HepG2 (cell line): ENCODE measurements around the gene TEK. TPM values are rescaled to one million over a fixed set of nuclear protein-coding genes. Genes with fewer than 3 reads are reported as not detected.

Experiments used
- ATAC-seq: fragments of 200-7000 bp; cut with Tn5 transposase; 3 replicates; pipeline ENCODE4 v1.9.1; 2020; ENCODE audit warnings: mild to moderate bottlenecking, moderate library complexity
- BruUV-seq: library from RNA; stranded (reverse); fragments of 400-500 nt; replicated peaks from 2 replicates; lab custom pipeline; 2021; lab: Mats Ljungman, UMichigan
- CTCF ChIA-PET: fragments of 300-600 bp; formaldehyde crosslinking; extraction: SDS; loops from one replicate; lab custom pipeline; 2021; ENCODE audit warnings: low total read pairs, inconsistent platforms, low intra/inter-chr PET ratio; lab: Yijun Ruan, JAX
- POLR2A ChIA-PET: fragments of 350-600 bp; sonication (Branson Sonifier 250); formaldehyde crosslinking; loops from one replicate; lab custom pipeline; 2020; ENCODE audit warnings: antibody characterized with exemption, inconsistent platforms; lab: Yijun Ruan, JAX
- DNase-seq: peaks from one replicate; pipeline ENCODE4 v3.0.0-alpha.2; 2015; ENCODE audit warnings: low spot score
- FAIRE-seq: peaks from 3 replicates; lab custom pipeline; 2011; peaks lifted over from hg19 to GRCh38; lab: Jason Lieb, UNC
- H2AFZ ChIP-seq: one replicate; pipeline ENCODE4 v1.6.1; 2011; ENCODE audit warnings: low read length, inconsistent platforms
- H3K27ac ChIP-seq: fragments of 300-600 bp; 3 replicates; pipeline ENCODE4 v1.8.0; 2011; ENCODE audit warnings: mixed run types, mild to moderate bottlenecking, mixed read lengths, low read length, inconsistent platforms; ENCODE audit not compliant: insufficient read depth; ENCODE audit errors: extremely low read length
- H3K27me3 ChIP-seq, 2 experiments: fragments of 200-600 bp in 1 of 2; 2 replicates in 1 of 2; 3 replicates in 1 of 2; pipeline versions ENCODE4 v1.6.0 to v1.8.0; 2011; ENCODE audit warnings: low read length in 2 of 2, mild to moderate bottlenecking in 2 of 2, moderate library complexity in 2 of 2, inconsistent platforms in 1 of 2; ENCODE audit not compliant: insufficient read depth in 2 of 2, control insufficient read depth in 1 of 2
- H3K36me3 ChIP-seq, 2 experiments: fragments of 200-600 bp in 1 of 2; replicated peaks in 1 of 2; 2 replicates in 1 of 2; 3 replicates in 1 of 2; pipeline versions ENCODE4 v1.5.1 to v1.8.0; 2011; ENCODE audit warnings: low read length in 2 of 2, inconsistent platforms in 1 of 2; ENCODE audit not compliant: insufficient read depth in 2 of 2, control insufficient read depth in 1 of 2
- H3K4me1 ChIP-seq: 2 replicates; pipeline ENCODE4 v1.5.1; 2012; ENCODE audit warnings: low read length, inconsistent platforms; ENCODE audit not compliant: insufficient read depth
- H3K4me2 ChIP-seq: 2 replicates; pipeline ENCODE4 v1.6.0; 2011; ENCODE audit warnings: low read depth, low read length, inconsistent platforms
- H3K4me3 ChIP-seq, 3 experiments: fragments of 200-600 bp in 1 of 3; sonication (generic), shearing (Covaris generic) in 1 of 3; replicated peaks in 1 of 3; 2 replicates each; pipeline ENCODE4 v1.5.1; 2011 to 2016; ENCODE audit warnings: low read length in 3 of 3, inconsistent platforms in 2 of 3, low read depth in 2 of 3, mild to moderate bottlenecking in 2 of 3, control low read depth in 1 of 3, mixed read lengths in 1 of 3; ENCODE audit not compliant: insufficient read depth in 1 of 3
- H3K79me2 ChIP-seq: one replicate; pipeline ENCODE4 v1.6.1; 2011; ENCODE audit warnings: low read length, inconsistent platforms; ENCODE audit not compliant: insufficient read depth
- H3K9ac ChIP-seq: 2 replicates; pipeline ENCODE4 v1.6.0; 2011; ENCODE audit warnings: mild to moderate bottlenecking, low read depth, low read length, inconsistent platforms; ENCODE audit not compliant: insufficient read depth
- H3K9me3 ChIP-seq: 2 replicates; pipeline ENCODE4 v1.5.1; 2012; ENCODE audit warnings: mild to moderate bottlenecking, low read length
- H4K20me1 ChIP-seq: 2 replicates; pipeline ENCODE4 v1.6.0; 2011; ENCODE audit warnings: inconsistent platforms, mild to moderate bottlenecking, low read length, moderate library complexity; ENCODE audit not compliant: insufficient read depth
- ASH2L ChIP-seq: fragments of 300-600, 200-600 bp; sonication (generic); IDR thresholded peaks from 2 replicates; pipeline ENCODE4 v1.7.0; 2017; ENCODE audit warnings: low read depth, mild to moderate bottlenecking, moderate library complexity, mixed read lengths, low read length; ENCODE audit not compliant: insufficient read length
- CBX1 ChIP-seq: IDR thresholded peaks from one replicate; pipeline ENCODE4 v1.6.1; 2016; ENCODE audit warnings: antibody characterized with exemption, low read depth
- CCAR2 ChIP-seq: fragments of 200-400 bp; formaldehyde crosslinking; optimal IDR thresholded peaks from 2 replicates; pipeline ENCODE3; 2018; ENCODE audit warnings: low read depth, mild to moderate bottlenecking, low read length, moderate library complexity
- DNMT1 ChIP-seq: sonication (generic); formaldehyde crosslinking; IDR thresholded peaks from 2 replicates; pipeline ENCODE4 v1.5.1; 2020; ENCODE audit warnings: mild to moderate bottlenecking, missing genetic modification reagents
- NFYB ChIP-seq: sonication (generic); formaldehyde crosslinking; IDR thresholded peaks from 2 replicates; pipeline ENCODE4 v1.4.0; 2020; ENCODE audit warnings: missing genetic modification reagents
- PCBP2 ChIP-seq: fragments of 200-400 bp; formaldehyde crosslinking; optimal IDR thresholded peaks from 2 replicates; pipeline ENCODE3; 2018; ENCODE audit warnings: low read length, low read depth; ENCODE audit not compliant: poor library complexity, severe bottlenecking
- POLR2G ChIP-seq: fragments of 200-400 bp; formaldehyde crosslinking; IDR thresholded peaks from 2 replicates; pipeline ENCODE4 v1.6.1; 2018; ENCODE audit warnings: mild to moderate bottlenecking, low read depth, low read length, moderate library complexity
- THRA ChIP-seq: sonication (generic); formaldehyde crosslinking; IDR thresholded peaks from 2 replicates; pipeline ENCODE4 v1.4.0; 2020; ENCODE audit warnings: missing genetic modification reagents, borderline replicate concordance
- ZNF180 ChIP-seq: sonication (generic); formaldehyde crosslinking; IDR thresholded peaks from 2 replicates; pipeline ENCODE4 v1.4.0; 2020; ENCODE audit warnings: low read depth, missing genetic modification reagents, borderline replicate concordance
- ZNF605 ChIP-seq: sonication (generic); formaldehyde crosslinking; IDR thresholded peaks from 2 replicates; pipeline ENCODE4 v1.8.0; 2022; ENCODE audit warnings: mild to moderate bottlenecking, missing genetic modification reagents
- ZNF766 ChIP-seq: sonication (generic); formaldehyde crosslinking; IDR thresholded peaks from 2 replicates; pipeline ENCODE4 v1.5.0; 2020; ENCODE audit warnings: missing genetic modification reagents, borderline replicate concordance
- ZNF781 ChIP-seq: sonication (generic); formaldehyde crosslinking; IDR thresholded peaks from 2 replicates; pipeline ENCODE4 v1.5.1; 2020; ENCODE audit warnings: borderline replicate concordance, mild to moderate bottlenecking, missing genetic modification reagents; ENCODE audit errors: not compliant biosample characterization
- ZSCAN12 ChIP-seq: sonication (generic); formaldehyde crosslinking; IDR thresholded peaks from 2 replicates; pipeline ENCODE4 v1.9.0; 2021; ENCODE audit warnings: mild to moderate bottlenecking, missing genetic modification reagents
- WGBS: methylation state at CpG from one replicate; pipeline ENCODE4 v1.1.6; 2017; ENCODE audit warnings: low lambda C conversion rate; 5-methylcytosine and 5-hydroxymethylcytosine counted together
- in situ Hi-C: cut with HindIII; loops from 2 replicates; pipeline ENCODE4 v1.10.0; 2017; ENCODE audit warnings: low pct_unique_long_range_greater_than_20kb; ENCODE audit not compliant: extremely low pct_ligation_motif_present
- intact Hi-C: fragments of 100-400 bp; cut with micrococcal nuclease; formaldehyde crosslinking; loops from one replicate; pipeline ENCODE4 v1.10.0; 2022; ENCODE audit not compliant: unreplicated experiment
- polyA plus RNA-seq, 8 experiments: library from polyadenylated mRNA; depleted of rRNA in 3 of 8; stranded (reverse) in 7 of 8; unstranded in 1 of 8; fragments of >200 nt; fragmentation: Illumina TruSeq in 4 of 8; extraction: Trizol in 4 of 8; gene quantifications; 2 replicates each; pipeline versions ENCODE4 v1.2.1 to v1.2.3, GENCODE V29; 2011 to 2016; ENCODE audit warnings: low read depth in 4 of 8, missing spikeins in 1 of 8, mixed read lengths in 1 of 8; ENCODE audit not compliant: insufficient read depth in 1 of 8
- total RNA-seq, 5 experiments: library from RNA; depleted of rRNA; stranded (reverse); fragments of >200 nt; fragmentation: Illumina TruSeq; extraction: Trizol; gene quantifications; 2 replicates each; pipeline ENCODE4 v1.2.3, GENCODE V29; 2016; ENCODE audit warnings: low read depth in 1 of 5

TEK gene
- total and polyA plus RNA-seq, 2 of the 13 experiments (the other 11 are each of a cell fraction or from before 2014, with no cell fraction given) = not detected

GRCh38 chr9:27149651-27150050 is 40.6 kb downstream of the TEK start:
- in situ Hi-C loops (no loop called here), intact Hi-C loops (no loop called here)
- BruUV-seq = no TSS peak
- WGBS = 0% methylated on average over 2 of the region's 2 CpGs
- Histone ChIP-seq H3K27ac (no peak overlapping the region), H3K4me3 (no peak overlapping the region), H3K9me3 (no peaks in the 10 kb centered on the region), H3K79me2 (no peaks in the 10 kb centered on the region), H4K20me1 (no peaks in the 10 kb centered on the region), H3K36me3 (no peaks in the 10 kb centered on the region), H2AFZ (no peak overlapping the region), H3K4me2 (no peak overlapping the region), H3K27me3 (no peaks in the 10 kb centered on the region), H3K9ac (no peak overlapping the region), H3K4me1 (no peaks in the 10 kb centered on the region)
- DNase-seq = no peak
- CTCF ChIA-PET = no interaction called here
- POLR2A ChIA-PET = no interaction called here
- no peak for FAIRE-seq
- ATAC-seq = no peak
- TF ChIP-seq THRA (CRISPR knock-in tag) = no peak
- TF ChIP-seq POLR2G = no peak
- TF ChIP-seq ZNF766 = no peak
- no peak for TF ChIP-seq CCAR2
- no peak for TF ChIP-seq PCBP2
- TF ChIP-seq CBX1 = no peak

GRCh38 chr9:27150746-27151406 is 41.9 kb downstream of the TEK start:
- Histone ChIP-seq H3K36me3 (no peaks in the 10 kb centered on the region), H3K4me3 (no peak overlapping the region), H3K27ac (no peak overlapping the region), H3K9ac (no peak overlapping the region), H2AFZ (no peak overlapping the region), H3K9me3 (no peaks in the 10 kb centered on the region), H3K79me2 (no peaks in the 10 kb centered on the region), H3K27me3 (no peaks in the 10 kb centered on the region), H3K4me1 (no peaks in the 10 kb centered on the region), H3K4me2 (no peak overlapping the region), H4K20me1 (no peaks in the 10 kb centered on the region)
- POLR2A ChIA-PET = no interaction called here
- no TSS peak for BruUV-seq
- FAIRE-seq (no peak), DNase-seq (no peak), ATAC-seq (no peak)
- WGBS = 18% methylated on average over 5 of the region's 5 CpGs
- CTCF ChIA-PET = no interaction called here
- intact Hi-C loops = no loop called here
- in situ Hi-C loops = no loop called here
- no peak for TF ChIP-seq ZNF781 (CRISPR knock-in tag)
- TF ChIP-seq ZNF180 (CRISPR knock-in tag) = no peak
- no peak for TF ChIP-seq ZSCAN12 (CRISPR knock-in tag)
- no peak for TF ChIP-seq ZNF605 (CRISPR knock-in tag)
- no peak for TF ChIP-seq NFYB (CRISPR knock-in tag)
- TF ChIP-seq DNMT1 (CRISPR knock-in tag) = no peak
- TF ChIP-seq ASH2L = no peak
